ENCODE data around the gene EBNA1BP2.

DNA sequence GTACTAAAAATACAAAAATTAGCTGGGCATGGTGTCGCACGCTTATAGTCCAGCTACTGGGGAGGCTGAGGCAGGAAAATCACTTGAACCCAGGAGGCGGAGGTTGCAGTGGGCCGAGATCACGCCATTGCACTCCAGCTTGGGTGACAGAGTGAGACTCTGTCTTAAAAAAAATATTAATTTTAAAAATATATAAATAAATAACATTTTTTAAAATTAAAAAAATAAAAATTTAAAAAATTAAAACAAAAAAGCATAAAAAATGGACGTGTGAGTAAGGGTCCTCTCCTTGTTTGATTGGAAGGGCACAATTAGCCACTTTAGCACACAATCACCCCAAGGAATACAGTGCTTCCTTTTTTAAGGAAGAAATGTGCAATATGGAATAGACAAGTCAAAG is 18.6 kb downstream of the EBNA1BP2 start:
- TF ChIP-seq CREB1 (IDR thresholded peaks at IDR 0.05; ENCODE audit: low read depth) (no peak), ESRRA (IDR thresholded peaks at IDR 0.05; ENCODE audit: low read length) (no peak), RAD21 (IDR thresholded peaks at IDR 0.05; ENCODE audit: insufficient read depth, low read depth, low read length) (no peak), POLR2A (IDR thresholded peaks at IDR 0.05; ENCODE audit: low read depth, low read length) (no peak)
- TF ChIP-seq, protein P1, sequence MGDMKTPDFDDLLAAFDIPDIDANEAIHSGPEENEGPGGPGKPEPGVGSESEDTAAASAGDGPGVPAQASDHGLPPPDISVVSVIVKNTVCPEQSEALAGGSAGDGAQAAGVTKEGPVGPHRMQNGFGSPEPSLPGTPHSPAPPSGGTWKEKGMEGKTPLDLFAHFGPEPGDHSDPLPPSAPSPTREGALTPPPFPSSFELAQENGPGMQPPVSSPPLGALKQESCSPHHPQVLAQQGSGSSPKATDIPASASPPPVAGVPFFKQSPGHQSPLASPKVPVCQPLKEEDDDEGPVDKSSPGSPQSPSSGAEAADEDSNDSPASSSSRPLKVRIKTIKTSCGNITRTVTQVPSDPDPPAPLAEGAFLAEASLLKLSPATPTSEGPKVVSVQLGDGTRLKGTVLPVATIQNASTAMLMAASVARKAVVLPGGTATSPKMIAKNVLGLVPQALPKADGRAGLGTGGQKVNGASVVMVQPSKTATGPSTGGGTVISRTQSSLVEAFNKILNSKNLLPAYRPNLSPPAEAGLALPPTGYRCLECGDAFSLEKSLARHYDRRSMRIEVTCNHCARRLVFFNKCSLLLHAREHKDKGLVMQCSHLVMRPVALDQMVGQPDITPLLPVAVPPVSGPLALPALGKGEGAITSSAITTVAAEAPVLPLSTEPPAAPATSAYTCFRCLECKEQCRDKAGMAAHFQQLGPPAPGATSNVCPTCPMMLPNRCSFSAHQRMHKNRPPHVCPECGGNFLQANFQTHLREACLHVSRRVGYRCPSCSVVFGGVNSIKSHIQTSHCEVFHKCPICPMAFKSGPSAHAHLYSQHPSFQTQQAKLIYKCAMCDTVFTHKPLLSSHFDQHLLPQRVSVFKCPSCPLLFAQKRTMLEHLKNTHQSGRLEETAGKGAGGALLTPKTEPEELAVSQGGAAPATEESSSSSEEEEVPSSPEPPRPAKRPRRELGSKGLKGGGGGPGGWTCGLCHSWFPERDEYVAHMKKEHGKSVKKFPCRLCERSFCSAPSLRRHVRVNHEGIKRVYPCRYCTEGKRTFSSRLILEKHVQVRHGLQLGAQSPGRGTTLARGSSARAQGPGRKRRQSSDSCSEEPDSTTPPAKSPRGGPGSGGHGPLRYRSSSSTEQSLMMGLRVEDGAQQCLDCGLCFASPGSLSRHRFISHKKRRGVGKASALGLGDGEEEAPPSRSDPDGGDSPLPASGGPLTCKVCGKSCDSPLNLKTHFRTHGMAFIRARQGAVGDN (IDR thresholded peaks at IDR 0.05): no peak
- TF ChIP-seq, protein P2, sequence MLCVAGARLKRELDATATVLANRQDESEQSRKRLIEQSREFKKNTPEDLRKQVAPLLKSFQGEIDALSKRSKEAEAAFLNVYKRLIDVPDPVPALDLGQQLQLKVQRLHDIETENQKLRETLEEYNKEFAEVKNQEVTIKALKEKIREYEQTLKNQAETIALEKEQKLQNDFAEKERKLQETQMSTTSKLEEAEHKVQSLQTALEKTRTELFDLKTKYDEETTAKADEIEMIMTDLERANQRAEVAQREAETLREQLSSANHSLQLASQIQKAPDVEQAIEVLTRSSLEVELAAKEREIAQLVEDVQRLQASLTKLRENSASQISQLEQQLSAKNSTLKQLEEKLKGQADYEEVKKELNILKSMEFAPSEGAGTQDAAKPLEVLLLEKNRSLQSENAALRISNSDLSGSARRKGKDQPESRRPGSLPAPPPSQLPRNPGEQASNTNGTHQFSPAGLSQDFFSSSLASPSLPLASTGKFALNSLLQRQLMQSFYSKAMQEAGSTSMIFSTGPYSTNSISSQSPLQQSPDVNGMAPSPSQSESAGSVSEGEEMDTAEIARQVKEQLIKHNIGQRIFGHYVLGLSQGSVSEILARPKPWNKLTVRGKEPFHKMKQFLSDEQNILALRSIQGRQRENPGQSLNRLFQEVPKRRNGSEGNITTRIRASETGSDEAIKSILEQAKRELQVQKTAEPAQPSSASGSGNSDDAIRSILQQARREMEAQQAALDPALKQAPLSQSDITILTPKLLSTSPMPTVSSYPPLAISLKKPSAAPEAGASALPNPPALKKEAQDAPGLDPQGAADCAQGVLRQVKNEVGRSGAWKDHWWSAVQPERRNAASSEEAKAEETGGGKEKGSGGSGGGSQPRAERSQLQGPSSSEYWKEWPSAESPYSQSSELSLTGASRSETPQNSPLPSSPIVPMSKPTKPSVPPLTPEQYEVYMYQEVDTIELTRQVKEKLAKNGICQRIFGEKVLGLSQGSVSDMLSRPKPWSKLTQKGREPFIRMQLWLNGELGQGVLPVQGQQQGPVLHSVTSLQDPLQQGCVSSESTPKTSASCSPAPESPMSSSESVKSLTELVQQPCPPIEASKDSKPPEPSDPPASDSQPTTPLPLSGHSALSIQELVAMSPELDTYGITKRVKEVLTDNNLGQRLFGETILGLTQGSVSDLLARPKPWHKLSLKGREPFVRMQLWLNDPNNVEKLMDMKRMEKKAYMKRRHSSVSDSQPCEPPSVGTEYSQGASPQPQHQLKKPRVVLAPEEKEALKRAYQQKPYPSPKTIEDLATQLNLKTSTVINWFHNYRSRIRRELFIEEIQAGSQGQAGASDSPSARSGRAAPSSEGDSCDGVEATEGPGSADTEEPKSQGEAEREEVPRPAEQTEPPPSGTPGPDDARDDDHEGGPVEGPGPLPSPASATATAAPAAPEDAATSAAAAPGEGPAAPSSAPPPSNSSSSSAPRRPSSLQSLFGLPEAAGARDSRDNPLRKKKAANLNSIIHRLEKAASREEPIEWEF (IDR thresholded peaks at IDR 0.05; ENCODE audit: insufficient replicate concordance, low read depth, low read length): no peak
- TF ChIP-seq, protein P3, sequence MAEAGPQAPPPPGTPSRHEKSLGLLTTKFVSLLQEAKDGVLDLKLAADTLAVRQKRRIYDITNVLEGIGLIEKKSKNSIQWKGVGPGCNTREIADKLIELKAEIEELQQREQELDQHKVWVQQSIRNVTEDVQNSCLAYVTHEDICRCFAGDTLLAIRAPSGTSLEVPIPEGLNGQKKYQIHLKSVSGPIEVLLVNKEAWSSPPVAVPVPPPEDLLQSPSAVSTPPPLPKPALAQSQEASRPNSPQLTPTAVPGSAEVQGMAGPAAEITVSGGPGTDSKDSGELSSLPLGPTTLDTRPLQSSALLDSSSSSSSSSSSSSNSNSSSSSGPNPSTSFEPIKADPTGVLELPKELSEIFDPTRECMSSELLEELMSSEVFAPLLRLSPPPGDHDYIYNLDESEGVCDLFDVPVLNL (IDR thresholded peaks at IDR 0.05; ENCODE audit: low read depth, low read length): no peak
- TF ChIP-seq, protein P4, sequence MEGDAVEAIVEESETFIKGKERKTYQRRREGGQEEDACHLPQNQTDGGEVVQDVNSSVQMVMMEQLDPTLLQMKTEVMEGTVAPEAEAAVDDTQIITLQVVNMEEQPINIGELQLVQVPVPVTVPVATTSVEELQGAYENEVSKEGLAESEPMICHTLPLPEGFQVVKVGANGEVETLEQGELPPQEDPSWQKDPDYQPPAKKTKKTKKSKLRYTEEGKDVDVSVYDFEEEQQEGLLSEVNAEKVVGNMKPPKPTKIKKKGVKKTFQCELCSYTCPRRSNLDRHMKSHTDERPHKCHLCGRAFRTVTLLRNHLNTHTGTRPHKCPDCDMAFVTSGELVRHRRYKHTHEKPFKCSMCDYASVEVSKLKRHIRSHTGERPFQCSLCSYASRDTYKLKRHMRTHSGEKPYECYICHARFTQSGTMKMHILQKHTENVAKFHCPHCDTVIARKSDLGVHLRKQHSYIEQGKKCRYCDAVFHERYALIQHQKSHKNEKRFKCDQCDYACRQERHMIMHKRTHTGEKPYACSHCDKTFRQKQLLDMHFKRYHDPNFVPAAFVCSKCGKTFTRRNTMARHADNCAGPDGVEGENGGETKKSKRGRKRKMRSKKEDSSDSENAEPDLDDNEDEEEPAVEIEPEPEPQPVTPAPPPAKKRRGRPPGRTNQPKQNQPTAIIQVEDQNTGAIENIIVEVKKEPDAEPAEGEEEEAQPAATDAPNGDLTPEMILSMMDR (IDR thresholded peaks at IDR 0.05 in 2 of 3, conservative IDR thresholded peaks at IDR 0.05 in 1 of 3; ENCODE audit: control insufficient read depth in 2 of 3, extremely low read depth in 1 of 3, insufficient read depth in 1 of 3, low read depth in 3 of 3, low read length in 3 of 3): no peak
